Cardiac septum (tissue), 1 donor: ENCODE results near the gene CLEC20A. TPM values are rescaled to one million over a fixed set of nuclear protein-coding genes. Genes with fewer than 3 reads are reported as not detected.

Experiments
- DNase-seq: peaks from one replicate; pipeline ENCODE4 v3.0.0-alpha.2; 2020; ENCODE audit warnings: low spot score
- intact Hi-C: fragments of 100-400 bp; cut with DNase I; formaldehyde crosslinking; loops from one replicate; pipeline ENCODE4 v1.14.0; 2022
- total RNA-seq: library from RNA; stranded (reverse); fragmentation: NEBNext Ultra II Directional; extraction: Animal tissue kit (Norgen Biotek cat#: 25700); gene quantifications from one replicate; pipeline ENCODE4 v1.2.1, GENCODE V29; 2021
- donor health status: DM: no; HTN: no; CAD: no.

Gene CLEC20A
- total RNA-seq, 1 donor from 2014 or later = not detected

DNA sequence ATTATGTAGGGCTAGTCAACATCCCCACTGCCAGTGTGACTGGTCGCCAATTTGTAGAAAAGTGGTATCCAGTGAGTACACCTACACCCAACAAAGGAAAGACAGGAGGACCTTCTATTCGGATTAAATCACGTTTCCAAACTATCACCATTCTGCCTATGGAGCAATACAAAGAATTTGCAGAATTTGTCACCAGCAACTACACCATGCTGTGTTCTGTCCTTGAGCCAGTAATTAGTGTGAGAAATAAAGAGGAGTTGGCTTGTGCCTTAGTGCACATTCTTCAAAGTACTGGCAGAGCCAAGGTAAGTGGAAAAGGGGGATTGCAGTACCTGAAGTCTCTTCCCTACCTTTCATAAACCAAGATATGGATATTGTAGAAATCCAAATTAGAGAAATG lies 53.8 kb downstream of the CLEC20A start:
- intact Hi-C loops = no loop called here
- DNase-seq = no peak

DNA sequence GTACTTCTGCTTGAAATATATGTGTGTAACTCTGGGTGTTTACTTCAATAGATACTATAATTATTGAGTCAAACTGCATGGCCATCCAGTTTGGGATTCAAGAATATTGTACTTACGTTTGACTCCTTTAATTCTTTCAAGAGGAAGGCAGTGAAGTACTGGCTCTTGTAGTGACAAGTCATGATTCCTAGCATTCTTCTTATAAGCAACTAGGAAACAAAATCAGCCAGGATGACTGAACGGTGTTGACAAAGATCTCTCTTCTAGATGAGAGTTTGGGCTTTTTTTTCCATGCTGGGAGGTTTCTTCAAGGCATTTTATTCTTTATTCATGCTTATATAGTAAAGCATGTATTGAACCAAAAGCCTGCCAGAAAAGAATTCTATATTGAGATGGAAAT lies 58.3 kb downstream of the CLEC20A start:
- DNase-seq = no peak
- intact Hi-C loops = no loop called here

DNA sequence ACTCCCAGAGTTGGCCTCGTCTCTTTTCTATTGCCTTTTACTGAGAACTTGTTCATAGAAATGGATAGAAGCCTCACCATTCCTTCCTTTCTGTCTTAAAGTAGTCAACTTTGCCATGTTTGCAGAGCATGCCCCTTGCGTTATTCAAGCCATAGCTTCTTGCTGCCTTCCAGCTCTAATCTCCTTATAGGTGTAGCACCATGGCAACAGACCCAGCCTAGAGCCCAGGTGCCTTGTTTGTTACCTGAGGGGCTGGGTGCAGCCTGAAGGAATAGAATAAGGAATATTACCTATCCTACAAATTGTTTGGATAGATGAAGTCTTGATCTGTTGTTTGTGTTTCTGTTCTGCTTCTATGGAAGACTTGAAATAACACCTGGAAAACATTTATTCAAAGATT lies 59.9 kb downstream of the CLEC20A start:
- intact Hi-C loops = no loop called here
- no peak for DNase-seq

- intact Hi-C loops = no loop called here
- no peak for DNase-seq
These were observed 61.8 kb downstream of the CLEC20A start for GRCh38 chr1:178434899-178435435.

DNA sequence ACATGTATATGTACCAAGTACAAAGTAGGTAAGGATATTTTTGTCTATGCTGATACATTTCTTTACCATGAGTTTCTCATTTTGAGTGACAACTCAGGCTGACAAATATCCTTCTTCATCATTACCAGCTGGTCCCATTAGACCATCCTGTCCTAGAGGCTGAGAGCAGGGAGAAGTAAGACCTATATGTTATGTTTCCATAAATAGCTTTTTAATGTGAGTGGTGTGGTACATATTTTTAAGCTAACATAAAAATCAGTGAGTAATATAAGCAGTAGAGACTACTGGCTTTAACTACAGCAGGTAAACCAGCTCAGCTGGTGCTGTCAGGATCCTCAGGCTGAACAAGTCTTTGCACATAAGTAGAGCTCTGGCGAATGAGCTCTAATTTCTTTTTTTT lies 62.4 kb downstream of the CLEC20A start:
- intact Hi-C loops = no loop called here
- no peak for DNase-seq

Other genes starting within 250 kb of the CLEC20A start
- gene TEX35, start 16.1 kb upstream of the CLEC20A start, total RNA-seq = not detected
- 5.1 TPM for gene RALGPS2, start 228.3 kb upstream of the CLEC20A start, total RNA-seq